Right kidney (tissue), 1 donor: ENCODE results near the gene EMC10.

Experiments used
- DNase-seq: peaks from one replicate; pipeline ENCODE4 v3.0.0-alpha.2; 2016

The EMC10 gene

GRCh38 chr19:50478901-50479715, 2.8 kb downstream of the EMC10 start:
- no peak for DNase-seq

- no peak for DNase-seq
Measured at GRCh38 chr19:50479761-50480251, 3.5 kb downstream of the EMC10 start.

- DNase-seq = no peak
Measured at GRCh38 chr19:50480281-50481111, 4.2 kb downstream of the EMC10 start.

GRCh38 chr19:50481351-50482149, 5.2 kb downstream of the EMC10 start:
- DNase-seq = no peak

DNA sequence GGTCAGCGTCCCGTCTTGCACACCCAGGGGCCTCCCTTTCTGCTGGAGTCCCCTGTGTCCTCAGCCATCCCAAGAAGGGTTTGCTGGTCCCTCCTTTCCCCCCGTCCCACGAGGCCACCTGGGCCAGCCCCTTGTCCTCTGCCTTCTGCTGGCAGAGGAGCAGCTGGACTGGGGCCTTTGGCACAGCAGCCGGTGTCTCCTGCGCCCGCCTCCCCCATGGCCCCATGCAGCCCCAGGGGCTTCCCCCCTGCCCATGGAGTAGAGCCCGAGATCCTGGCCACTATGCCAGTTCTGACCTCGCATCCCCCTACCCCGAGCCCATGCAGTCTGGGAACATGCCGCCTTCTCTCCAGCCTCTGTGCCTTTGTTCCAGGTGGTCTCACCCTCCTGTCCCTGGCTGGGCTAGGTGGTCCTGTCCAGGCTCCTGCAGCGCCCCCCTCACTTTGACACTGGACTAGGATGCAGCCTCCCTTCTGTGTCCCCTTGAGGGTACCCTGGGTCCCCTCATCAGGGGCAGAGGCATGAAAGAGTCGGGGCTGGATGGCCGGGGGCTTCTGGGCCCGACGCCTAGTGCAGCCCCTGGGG, 6.1 kb downstream of the EMC10 start:
- no peak for DNase-seq

- no peak for DNase-seq
Measured at GRCh38 chr19:50482916-50483315, 6.6 kb downstream of the EMC10 start.

- no peak for DNase-seq
Measured at GRCh38 chr19:50485284-50485955, 9.1 kb downstream of the EMC10 start.

DNA sequence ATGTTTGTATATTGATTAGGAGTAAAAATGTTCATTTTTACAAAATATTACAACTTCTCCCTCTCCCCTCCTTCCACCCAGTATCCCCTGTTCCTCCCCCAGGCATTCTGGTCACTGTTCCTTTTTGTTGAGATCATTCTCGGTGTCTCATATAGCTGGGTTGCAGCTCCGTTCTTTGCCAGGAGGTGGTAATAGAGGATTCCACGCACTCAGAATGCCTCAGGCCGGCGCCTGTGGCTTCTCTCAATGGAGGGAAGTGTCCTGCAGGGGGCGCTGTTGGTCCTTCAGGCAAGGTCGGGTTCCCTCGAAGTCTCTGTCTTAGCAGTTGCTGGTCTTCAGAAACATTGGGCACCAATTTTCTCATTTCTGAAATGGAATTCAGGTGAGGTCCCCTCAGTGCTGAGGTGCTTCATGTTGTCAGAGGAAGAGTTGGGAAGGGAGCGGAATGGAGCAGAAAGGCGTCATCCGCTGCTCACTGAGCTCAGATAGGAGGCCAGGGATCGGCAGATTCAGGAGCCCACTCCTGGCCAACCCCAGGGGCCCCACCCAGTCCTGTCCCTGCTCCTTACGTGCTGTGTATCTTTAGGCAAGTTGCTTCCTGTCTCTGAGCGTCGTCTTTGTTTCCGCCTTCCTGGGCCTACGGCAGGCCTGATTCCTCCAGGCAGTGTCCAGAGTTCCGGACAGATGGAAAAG, 10.7 kb downstream of the EMC10 start:
- DNase-seq = no peak

DNA sequence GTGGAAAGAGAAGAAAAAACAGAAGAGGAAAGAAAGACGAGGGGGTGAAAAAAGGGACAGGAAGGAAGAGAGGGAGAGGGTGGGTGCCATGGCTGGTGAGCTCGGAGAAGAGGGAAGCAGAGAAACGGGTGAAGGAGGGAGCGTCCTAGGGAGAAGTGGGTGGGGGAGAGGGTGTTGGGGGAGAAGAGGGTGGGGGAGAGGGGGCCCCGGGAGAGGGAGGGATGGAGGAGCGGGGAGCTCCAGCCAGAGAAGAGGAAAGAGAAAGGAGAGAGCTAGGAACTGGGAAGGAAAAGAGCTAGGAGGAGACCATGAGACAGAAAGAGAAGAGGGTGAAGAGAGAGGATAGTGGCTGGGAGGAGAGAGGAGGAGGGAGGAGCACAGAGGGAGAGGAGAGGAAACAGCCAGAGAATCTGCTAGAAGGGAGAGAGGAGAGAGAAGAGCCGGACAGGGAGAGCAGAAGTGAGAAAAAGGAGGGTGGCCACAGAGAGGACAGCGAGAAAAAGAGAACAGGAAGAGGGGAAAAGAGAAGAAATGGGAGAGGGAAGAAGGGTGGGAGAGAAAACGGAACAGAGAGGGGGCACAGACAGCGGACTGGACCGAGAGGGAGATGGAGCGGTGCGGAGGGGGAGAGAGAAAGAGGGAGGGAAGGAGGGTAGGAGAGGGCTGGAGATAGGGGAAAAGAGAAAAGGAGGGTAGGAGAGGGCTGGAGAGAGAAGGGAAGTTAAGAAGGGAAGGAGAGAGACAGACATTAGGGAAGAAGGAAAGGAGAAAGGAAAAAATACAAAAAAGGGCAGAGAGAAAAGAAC, 12.3 kb downstream of the EMC10 start:
- no peak for DNase-seq

DNA sequence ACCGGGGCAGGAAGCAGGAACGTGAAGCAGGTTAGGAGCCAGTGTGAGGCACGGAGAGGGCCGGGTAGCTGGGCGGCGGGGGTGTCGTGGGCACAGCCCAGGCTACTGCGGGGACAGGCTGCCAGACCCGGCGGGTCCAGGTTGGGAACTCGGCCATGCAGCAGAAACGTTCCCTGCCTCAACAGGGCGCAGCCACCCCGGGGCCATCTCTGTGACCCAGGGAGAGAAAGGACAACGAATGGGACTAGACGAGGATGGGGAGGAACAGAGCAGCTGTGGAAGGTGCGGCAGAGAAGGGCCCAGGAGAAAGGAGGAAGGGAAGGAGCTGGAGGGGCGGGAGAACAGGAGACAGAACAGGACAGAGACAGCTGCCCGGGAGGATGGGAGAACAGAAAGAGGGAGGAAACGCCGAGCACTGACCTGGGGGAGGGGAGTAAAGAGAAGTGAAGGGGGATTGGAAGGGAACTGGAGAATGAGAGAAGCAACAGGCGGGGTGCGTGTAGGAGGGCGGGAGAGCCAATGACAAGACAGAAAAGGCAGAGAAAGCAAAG, 13.2 kb downstream of the EMC10 start:
- DNase-seq = no peak

- DNase-seq = no peak
Measured at GRCh38 chr19:50490411-50490811, 14.1 kb downstream of the EMC10 start.

- no peak for DNase-seq
Measured at GRCh38 chr19:50490991-50491472, 14.7 kb downstream of the EMC10 start.

DNA sequence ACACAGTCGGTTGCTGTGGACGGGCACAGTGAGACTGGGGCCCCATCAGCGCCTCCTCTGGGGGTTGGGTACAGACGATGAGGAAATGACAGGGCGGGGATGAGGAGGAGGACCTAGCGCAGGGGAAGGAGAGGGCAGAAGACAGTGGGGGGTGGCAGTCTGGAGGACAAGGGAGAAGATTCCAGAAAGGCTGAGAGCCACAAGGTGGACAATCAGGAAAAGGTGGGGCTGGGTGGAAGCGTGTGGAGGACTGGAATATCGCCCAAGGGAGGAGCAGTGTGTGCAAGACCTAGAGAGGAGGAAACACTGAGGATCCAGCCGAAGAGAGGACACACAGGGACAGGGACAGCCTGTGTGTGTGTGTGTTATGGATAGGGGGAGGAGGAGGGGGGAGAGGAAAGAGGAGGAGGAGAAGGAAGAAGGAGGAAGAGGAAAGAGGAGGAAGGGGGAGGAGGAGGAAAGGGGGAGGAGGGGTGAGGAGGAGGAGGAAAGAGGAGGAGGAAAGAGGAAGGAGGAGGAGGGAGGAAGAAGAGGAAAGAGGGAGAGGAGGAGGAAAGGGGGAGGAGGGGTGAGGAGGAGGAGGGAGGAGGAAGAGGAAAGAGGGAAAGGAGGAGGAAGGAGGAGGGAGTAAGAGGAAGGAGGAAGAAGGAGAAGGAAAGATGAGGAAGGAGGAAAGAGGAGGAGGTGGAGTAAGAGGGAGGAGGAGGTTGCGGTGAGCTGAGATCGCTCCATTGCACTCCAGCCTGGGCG, 16.2 kb downstream of the EMC10 start:
- no peak for DNase-seq

- DNase-seq = no peak
Measured at GRCh38 chr19:50493171-50493570, 16.9 kb downstream of the EMC10 start.

DNA sequence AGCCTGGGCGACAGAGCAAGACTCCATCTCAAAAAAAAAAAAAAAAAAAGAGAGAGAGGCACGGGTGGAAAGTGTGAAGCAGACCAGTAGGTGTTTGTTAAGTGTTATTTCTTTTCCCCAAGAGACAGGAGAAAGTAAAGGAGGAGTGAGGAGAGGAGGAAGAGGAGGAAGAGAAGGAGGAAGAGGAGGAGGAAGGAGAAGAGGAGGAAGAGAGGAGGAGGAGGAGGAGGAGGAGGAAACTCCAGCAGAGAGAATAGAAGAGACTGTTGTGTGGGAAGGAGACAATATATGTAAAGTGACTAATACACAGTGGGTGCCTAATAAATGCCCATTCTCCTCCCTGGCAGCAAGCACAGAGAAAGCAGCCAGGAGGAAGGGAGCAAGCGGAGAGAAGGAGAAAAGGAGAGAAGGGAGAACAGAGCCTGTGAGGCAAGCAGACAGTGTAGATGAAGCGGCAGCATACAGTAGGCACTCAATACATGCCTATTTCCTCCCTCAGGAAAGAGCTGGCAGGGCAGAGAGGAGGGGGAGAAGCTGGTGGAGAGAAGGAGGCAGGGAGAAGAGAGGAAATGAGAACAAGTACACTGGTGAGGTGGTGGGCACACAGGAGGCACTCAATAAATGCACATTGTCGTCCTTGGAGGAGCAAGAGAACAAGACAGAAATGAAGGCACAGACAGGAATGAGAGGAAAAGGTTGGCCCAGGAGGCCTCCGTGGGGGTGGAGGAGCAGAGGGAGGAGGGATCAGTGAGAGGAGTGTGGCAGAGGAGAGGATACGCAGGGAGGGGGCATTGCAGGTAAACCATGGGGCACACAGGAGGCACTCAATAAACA, 18.1 kb downstream of the EMC10 start:
- no peak for DNase-seq

DNA sequence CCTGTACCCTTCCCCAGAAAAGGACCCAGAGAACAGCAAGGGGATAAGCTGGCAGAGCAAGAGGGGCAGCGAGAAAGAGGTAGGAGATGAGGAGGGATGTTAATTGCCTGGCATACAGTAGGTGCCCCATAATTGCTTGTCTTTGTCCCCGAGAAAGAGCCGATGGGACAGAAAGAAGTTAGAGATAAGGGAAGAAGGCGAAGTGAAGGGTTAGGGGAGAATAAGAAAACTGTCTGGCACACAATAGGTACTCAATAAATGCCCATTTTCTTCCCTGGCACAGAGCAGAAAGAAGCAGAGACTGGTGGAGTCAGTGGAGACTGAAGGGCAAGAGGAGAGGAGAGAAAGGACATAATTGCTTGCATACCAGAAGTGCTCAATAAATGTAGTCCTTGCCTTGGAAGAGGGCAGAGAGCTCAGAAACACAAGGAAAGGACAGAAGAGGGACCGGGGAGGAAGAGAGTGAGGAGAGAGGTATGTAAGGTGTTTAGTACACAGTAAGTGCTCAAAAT, 18.8 kb downstream of the EMC10 start:
- DNase-seq = no peak

GRCh38 chr19:50496189-50497021, 20.1 kb downstream of the EMC10 start:
- DNase-seq = no peak
